Measurements from ENCODE around the gene DENND1B. TPM values are rescaled to one million over a fixed set of nuclear protein-coding genes. Genes with fewer than 3 reads are reported as not detected.

Gene DENND1B
- total RNA-seq, 1 donor from 2014 or later: 17.2 TPM

DNA sequence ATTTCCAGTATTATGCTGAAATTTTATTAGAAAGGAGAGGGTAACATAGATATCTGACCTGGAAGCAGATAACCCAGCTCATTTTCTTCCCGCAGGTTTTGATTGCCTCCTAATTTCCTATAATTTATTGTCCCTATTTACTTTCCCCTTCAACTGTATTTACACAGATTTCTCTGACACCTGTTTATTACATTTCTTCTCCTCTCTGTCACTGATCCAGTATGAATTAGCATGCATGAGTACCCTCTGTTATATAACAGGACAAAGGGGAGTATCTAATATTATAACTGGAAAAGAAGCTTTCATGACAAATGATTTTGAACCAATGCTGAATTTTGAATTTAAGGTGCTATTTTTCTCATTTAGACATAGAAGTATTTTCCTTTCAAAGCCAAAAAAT is 37.4 kb downstream of the DENND1B start:
- H3K27me3 ChIP-seq: no peaks in the 10 kb centered on the region
- H3K4me1 ChIP-seq: no peaks in the 10 kb centered on the region
- H3K4me3 ChIP-seq: no peak overlapping the region
- no peaks in the 10 kb centered on the region for H3K36me3 ChIP-seq
- intact Hi-C loops (cut with DNase I): no loop called here
- H3K9me3 ChIP-seq: no peaks in the 10 kb centered on the region
- no peak overlapping the region for H3K27ac ChIP-seq
- no peak for DNase-seq (ENCODE audit: extremely low spot score in 2 of 2)
- TF ChIP-seq POLR2A (IDR thresholded peaks at IDR 0.05) (no peak), POLR2AphosphoS5 (IDR thresholded peaks at IDR 0.05; ENCODE audit: insufficient read depth in 1 of 2, low read depth in 1 of 2) (no peak), CTCF (IDR thresholded peaks at IDR 0.05) (no peak)

GRCh38 chr1:197736685-197737084 is 38.6 kb downstream of the DENND1B start:
- TF ChIP-seq POLR2AphosphoS5 (IDR thresholded peaks at IDR 0.05; ENCODE audit: insufficient read depth in 1 of 2, low read depth in 1 of 2) (no peak), CTCF (IDR thresholded peaks at IDR 0.05) (no peak), POLR2A (IDR thresholded peaks at IDR 0.05) (no peak)
- no peak overlapping the region for H3K27ac ChIP-seq
- no peak for DNase-seq (ENCODE audit: extremely low spot score in 2 of 2)
- intact Hi-C loops (cut with DNase I): no loop called here
- H3K9me3 ChIP-seq: no peaks in the 10 kb centered on the region
- no peaks in the 10 kb centered on the region for H3K36me3 ChIP-seq
- H3K4me1 ChIP-seq: no peaks in the 10 kb centered on the region
- no peaks in the 10 kb centered on the region for H3K27me3 ChIP-seq
- no peak overlapping the region for H3K4me3 ChIP-seq

DNA sequence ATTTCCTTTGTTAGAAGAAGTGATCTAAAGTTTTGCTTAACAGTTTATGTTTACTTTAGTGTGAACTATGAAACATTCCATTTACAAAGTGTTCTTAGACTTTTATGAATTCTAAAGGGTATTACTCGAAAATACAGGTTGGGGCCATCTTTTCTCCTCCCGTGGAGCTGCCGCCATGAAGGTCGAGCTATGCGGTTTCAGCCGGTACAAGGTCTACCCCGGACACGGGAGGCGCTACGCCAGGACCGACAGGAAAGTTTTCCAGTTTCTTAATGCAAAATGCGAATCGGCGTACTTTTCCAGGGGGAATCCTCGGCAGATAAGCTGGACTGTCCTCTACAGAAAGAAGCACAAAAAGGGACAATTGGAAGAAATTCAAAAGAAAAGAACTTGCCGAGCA is 39.8 kb downstream of the DENND1B start:
- Histone ChIP-seq H3K27me3 (no peaks in the 10 kb centered on the region), H3K27ac (no peak overlapping the region), H3K9me3 (no peaks in the 10 kb centered on the region), H3K4me1 (no peaks in the 10 kb centered on the region), H3K36me3 (no peaks in the 10 kb centered on the region), H3K4me3 (no peak overlapping the region)
- no peak for TF ChIP-seq POLR2A (IDR thresholded peaks at IDR 0.05)
- TF ChIP-seq POLR2AphosphoS5 (IDR thresholded peaks at IDR 0.05; ENCODE audit: insufficient read depth in 1 of 2, low read depth in 1 of 2): no peak
- no peak for TF ChIP-seq CTCF (IDR thresholded peaks at IDR 0.05)
- DNase-seq (ENCODE audit: extremely low spot score in 2 of 2): no peak
- intact Hi-C loops (cut with DNase I): no loop called here

GRCh38 chr1:197733324-197733723 is 42.0 kb downstream of the DENND1B start:
- no peak for DNase-seq (ENCODE audit: extremely low spot score in 2 of 2)
- Histone ChIP-seq H3K4me3 (no peak overlapping the region), H3K4me1 (no peaks in the 10 kb centered on the region), H3K36me3 (no peaks in the 10 kb centered on the region), H3K9me3 (no peaks in the 10 kb centered on the region), H3K27me3 (no peaks in the 10 kb centered on the region), H3K27ac (no peak overlapping the region)
- TF ChIP-seq CTCF (IDR thresholded peaks at IDR 0.05): no peak
- TF ChIP-seq POLR2A (IDR thresholded peaks at IDR 0.05): no peak
- intact Hi-C loops (cut with DNase I): no loop called here

DNA sequence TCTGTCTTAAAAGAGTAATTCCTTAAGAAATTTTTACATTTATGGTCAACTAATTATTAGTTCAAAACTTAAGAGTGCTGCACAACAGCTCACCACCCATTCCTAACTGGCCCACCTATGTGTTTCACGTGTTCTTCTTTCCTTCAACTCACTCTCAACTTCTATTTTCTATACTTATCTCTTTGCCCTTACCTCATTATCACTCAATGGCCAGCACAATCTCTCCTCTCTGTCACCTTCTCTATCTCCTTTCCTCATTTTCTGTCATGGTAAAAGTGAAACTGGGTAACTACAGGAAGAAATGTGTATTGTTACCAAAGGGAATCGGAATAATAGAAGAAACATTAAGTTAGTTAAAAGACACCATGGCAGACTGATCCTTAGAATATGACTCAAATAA is 43.1 kb downstream of the DENND1B start:
- no peaks in the 10 kb centered on the region for H3K36me3 ChIP-seq
- no peaks in the 10 kb centered on the region for H3K4me1 ChIP-seq
- H3K4me3 ChIP-seq: no peak overlapping the region
- no peaks in the 10 kb centered on the region for H3K27me3 ChIP-seq
- no peaks in the 10 kb centered on the region for H3K9me3 ChIP-seq
- no peak for TF ChIP-seq POLR2AphosphoS5 (IDR thresholded peaks at IDR 0.05; ENCODE audit: insufficient read depth in 1 of 2, low read depth in 1 of 2)
- TF ChIP-seq CTCF (IDR thresholded peaks at IDR 0.05): no peak
- TF ChIP-seq POLR2A (IDR thresholded peaks at IDR 0.05): no peak
- DNase-seq (ENCODE audit: extremely low spot score in 2 of 2): no peak
- intact Hi-C loops (cut with DNase I): no loop called here
- H3K27ac ChIP-seq: no peak overlapping the region
